ENCODE results near the gene SLK.

Gene SLK

DNA sequence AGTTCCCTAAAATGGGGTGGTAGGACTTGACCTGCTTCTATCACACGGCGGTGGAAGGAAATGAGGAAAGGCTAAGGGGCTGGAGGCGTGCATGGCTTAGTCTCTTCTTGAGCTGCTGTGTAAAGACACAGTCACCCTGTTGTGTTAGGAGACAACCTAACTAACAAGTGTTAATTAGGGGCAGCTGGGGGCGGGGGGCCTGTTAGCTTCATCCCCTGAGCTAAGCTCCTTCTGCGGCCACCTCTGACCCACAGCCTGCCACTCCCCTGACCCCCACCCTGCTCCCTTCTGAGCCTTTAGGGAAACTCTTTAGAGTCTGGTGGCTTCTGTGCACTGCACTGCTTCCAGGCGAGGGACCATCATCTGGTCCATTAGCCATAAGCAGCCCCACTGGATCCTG is 90.8 kb downstream of the SLK start:
- DNase-seq, result no peak

DNA sequence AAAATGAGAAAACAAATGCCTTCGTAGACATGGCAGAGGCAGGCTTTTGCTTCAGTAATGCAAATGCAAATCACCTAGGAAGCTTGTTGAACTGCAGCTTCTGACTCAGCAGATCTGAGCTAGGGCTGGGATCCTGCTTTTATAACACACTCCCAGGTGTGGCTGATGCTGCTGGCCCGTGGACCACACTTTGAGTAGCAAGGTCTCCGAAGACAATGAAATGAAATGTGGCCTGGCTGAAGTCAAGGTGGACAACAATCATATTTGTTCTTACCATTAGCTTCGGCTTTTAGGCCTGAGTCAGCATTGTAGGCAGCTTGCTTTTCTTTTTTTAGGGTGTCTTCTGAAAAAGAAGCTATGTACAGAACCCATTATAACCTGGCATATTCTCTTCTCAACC is 92.4 kb downstream of the SLK start:
- DNase-seq, result no peak

DNA sequence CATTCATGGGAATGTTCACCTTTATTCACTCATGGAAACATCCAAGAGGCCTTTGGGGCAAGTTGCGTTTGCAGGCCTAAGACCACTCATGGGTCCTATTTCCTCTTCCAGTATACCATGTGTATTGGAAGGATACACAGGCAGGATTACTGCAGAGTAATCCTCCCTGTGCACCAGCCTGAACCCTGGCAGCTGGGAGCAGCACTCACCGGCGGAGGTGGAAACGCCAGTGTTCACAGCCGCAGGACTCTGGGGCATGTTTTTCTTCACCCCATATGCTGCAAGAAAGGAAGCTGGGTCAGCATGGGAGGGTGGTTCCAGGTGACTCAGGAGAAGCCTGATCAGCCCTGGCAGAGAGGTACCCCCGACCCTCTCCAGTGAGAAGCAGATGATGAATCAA is 94.3 kb downstream of the SLK start:
- no peak for DNase-seq

DNA sequence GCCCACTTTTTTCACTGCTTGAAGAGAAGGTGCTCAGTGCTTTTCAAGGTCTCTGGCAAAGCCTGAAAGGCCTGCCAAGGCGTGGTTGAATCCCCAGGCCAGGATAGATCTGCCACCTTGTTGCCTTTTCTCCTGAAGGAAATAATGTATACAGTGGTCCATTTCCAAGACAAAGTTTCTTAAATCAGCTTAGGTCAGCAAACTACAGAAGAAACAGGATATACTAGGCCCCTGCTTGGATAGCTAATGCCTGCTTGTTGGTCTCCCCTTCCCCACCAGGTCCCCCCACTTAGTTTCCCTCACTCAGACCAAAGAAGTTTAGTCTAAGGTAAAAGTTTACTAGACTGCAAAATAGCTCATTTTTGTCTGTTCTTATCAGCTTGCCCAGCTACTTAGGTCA is 98.8 kb downstream of the SLK start:
- DNase-seq, result no peak

DNA sequence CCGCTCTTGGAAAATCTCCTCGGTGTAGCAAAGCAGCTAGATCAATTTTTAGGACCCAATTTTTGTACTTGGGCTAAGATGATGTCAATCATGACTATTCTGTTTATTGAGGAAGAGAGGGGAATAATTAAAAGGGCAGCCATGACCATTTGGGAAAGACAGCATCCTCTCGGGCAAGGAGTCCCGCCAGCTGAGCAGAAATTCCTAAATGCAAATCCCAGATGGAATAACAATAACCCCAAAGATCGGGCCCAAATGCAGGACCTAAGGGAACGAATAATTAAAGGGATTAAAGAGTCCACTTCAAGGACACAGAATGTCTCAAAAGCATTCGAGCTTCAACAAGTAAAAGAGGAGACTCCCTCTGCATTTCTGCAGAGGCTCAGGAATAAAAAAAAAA is 100.0 kb downstream of the SLK start:
- DNase-seq, result no peak

GRCh38 chr10:104067525-104067924 is 100.6 kb downstream of the SLK start:
- no peak for DNase-seq

- DNase-seq, result no peak
Measured at GRCh38 chr10:104069613-104070012, 102.7 kb downstream of the SLK start.

- DNase-seq, result no peak
Measured at GRCh38 chr10:104072786-104073185, 105.8 kb downstream of the SLK start.

DNA sequence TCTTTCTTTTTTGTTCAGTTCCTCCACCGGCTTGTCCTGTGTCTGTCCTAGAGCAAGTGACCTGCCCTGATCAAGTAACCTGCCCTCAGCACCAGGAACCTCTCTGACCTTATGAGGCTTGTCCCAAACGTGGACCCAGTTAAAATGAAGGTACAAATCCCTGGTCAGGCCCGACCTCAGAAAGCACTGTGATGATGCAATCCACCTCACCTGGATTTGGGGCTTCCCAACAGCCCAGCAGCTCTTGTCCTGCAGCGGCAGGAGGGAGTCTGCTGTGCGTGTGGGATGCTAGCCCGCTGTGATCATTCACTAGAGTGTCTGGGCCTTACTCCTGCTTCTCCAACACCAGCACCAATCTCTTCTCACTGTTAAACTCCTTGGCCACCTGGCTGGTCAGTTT is 107.6 kb downstream of the SLK start:
- no peak for DNase-seq

- no peak for DNase-seq
Measured at GRCh38 chr10:104076743-104077160, 109.8 kb downstream of the SLK start.

DNA sequence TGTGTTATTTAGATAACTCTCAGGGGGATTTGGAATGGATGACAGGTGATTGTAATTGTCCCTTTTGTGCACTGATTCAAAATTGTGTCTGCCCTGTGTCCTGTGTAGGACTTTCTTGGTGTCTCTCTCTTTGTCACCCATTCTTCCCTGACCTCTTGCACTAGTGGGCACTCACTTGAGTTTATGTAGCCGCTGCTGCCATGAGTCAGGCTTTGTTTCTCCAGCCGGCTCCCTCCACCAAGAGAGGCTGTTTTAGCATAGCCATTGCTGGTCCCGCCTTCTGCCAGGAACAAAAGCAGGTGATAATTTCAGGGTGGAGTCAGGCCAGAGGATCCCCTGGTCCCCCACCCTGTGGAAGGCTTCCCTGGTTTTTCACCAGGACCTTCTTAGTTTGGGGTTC is 110.3 kb downstream of the SLK start:
- no peak for DNase-seq

DNA sequence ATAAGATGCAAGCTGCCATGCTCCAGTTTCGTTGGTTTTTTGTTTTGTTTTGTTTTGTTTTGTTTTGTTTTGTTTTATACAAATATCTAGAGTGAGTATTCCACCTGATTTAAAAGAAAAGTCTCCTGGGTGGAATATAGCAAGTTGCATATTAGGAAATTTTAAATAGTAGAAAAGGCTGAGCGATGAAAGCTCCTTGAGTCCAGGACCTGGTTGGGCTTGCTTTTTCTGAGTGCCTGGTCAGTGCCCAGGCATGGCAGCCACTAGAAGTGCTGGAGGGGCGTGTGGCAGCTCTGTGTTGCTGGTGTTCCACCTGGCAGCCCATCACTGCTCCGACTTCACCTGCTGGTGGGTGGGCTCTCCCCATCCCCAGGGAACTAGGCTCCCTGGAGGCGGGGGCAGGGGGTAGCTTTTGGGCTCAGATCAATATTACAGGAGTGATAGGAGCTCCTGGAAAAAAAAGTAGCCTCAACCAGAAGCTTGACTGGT is 110.8 kb downstream of the SLK start:
- no peak for DNase-seq
